Muscle of arm (tissue), 12 donors: Measurements from ENCODE around the gene SPACA4. TPM values are rescaled to one million over a fixed set of nuclear protein-coding genes. Genes with fewer than 3 reads are reported as not detected.

Experiments
- DNase-seq: peaks from one replicate; pipeline ENCODE4 v3.0.0-alpha.2; 2013
- polyA plus RNA-seq, 12 donors: library from polyadenylated mRNA; unstranded; fragments of 120-200 nt; gene quantifications; one replicate each; pipeline ENCODE4 v1.2.1, GENCODE V29; 2013; ENCODE audit not compliant: insufficient read length in 12 of 12

The SPACA4 gene
- polyA plus RNA-seq, 12 donors = 0.57 TPM; not detected in 11

DNA sequence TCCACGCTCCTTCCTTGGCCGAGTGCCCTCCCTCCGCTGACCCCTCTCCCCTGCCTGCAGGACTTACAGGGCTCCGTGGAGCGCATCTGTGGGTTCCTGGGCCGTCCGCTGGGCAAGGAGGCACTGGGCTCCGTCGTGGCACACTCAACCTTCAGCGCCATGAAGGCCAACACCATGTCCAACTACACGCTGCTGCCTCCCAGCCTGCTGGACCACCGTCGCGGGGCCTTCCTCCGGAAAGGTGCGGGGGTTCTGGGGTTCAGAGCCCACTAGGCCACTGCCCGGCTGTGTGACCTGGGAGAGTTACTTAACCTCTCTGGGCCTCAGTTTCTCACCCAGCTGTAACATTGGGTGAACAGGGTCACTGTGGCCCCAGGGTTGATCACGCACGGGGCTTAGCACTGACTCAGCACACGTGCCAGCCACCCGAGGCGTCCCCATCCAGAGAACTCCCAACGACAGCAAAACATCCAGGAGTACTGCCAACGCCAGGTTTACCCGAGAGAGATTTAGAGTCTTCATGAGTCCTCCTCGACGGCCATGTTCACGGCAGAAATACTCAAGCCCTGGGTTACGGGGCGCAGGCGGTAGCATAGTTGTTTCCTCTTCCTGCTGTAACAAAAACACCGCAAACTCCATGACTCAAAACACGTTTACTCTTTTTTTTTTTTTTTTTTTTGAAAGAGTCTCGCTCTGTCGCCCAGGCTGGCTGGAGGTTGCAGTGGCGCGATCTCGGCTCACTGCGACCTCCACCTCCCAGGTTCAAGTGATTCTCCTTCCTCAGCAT lies 9.7 kb upstream of the SPACA4 start:
- no peak for DNase-seq

DNA sequence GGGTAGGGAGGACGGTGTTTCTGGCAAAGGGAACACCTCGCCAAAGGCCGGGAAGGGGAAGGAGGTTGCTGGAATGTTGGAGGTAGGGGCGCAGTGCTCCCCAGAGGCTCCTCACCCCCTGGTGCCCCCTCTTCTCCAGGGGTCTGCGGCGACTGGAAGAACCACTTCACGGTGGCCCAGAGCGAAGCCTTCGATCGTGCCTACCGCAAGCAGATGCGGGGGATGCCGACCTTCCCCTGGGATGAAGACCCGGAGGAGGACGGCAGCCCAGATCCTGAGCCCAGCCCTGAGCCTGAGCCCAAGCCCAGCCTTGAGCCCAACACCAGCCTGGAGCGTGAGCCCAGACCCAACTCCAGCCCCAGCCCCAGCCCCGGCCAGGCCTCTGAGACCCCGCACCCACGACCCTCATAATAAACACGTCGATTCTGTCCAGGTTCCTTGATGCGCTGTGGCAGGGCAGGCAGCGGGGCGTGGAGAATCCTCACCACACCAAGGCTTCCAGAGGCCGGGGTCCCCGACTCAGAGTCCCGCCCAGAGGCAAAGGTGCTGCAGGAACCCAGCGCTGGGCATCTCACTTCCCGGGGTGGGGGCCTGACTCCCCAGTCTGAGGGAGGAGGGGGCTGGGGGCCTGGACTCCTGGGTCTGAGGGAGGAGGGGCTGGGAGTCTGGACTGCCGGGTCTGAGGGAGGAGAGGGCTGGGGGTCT lies 7.4 kb upstream of the SPACA4 start:
- DNase-seq = no peak

DNA sequence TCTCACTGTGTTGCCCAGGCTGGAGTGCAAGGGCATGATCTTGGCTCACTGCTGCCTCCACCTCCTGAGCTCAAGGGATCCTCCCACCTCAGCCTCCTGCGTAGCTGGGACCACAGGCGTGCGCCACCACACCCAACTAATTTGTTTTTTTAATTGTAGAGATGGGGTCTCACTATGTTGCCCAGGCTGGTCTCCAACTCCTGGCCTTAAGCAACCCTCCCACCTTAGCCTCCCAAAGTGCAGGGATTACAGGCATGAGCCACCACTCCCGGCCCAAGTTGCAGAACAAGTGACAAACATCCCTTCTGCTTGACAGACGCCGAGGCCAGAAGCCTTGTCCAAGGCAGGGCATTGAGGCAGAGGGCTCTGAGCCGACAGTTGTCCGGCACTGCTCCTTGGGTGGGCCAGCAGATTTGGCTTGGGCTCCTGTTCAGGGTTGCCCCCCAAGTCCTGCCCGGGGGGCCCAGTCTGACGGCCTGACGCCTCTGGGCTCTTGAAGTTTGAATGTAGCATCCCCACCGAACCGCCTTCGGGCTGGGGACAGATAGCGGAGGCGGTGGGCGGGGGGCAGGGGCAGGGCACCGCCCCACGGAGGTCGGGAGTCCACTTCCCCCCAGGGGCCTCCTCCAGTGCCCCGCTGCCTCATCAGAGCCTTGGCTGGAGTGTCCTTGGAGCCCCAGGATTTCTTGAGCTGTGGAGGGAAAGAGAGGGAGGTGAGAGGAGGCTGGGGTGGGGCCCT lies 5.7 kb upstream of the SPACA4 start:
- DNase-seq = no peak

DNA sequence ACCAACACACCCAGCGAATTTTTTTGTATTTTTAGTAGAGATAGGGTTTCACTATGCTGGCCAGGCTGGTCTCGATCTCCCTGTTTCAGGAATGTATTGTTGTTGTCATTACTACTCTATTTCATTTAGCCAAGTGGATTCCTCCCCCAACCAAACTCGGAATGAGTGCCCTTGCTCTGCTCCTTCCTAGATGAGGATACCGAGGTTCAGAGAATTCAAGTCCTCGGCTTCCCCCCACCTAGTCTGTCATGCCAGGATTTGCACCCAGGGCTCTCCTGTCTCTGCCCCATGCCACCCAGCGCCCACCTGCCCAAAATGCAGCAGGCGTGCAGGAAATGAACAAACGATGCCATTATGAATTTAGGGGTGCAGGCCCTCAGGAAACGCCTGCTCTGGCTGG lies 3.5 kb upstream of the SPACA4 start:
- no peak for DNase-seq

DNA sequence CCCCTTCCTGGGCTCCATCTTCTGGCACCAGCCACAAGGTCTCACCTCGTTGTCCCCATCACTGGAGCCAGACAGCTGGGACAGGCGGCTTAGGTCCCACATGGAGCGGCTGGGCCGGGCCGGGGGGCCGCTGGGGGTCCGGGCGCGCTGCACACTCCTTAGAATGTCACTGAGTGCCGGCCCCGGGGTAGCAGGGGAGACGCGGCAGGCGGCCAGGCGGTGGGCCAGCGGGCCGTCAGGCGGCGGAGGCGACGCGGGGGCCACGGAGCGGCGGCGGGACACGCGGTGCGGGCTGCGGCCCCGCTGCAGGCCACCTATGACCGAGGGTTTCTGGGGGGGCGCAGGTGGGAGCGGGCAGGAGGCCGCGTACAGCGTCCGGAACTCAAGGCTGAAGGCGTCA lies 3.1 kb upstream of the SPACA4 start:
- no peak for DNase-seq

DNA sequence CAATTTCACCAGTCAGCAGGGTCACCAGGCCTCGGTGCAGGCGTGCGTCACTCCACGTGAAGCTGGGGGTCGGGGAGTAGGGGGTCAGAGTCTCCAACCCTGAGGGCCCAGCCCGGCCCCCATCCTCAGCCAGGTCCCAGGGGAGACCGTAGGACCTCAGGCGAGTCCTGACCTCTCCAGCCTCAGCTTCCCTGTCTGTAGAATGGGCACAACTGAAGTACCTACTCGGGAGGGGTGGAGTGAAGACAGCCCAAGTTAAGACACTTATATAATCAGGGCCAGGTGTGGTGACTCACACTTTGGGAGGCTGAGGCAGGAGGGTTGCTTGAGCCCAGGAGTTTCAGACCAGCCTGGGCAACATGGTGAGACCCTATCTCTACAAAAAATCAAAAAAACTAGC lies 2.7 kb upstream of the SPACA4 start:
- no peak for DNase-seq

DNA sequence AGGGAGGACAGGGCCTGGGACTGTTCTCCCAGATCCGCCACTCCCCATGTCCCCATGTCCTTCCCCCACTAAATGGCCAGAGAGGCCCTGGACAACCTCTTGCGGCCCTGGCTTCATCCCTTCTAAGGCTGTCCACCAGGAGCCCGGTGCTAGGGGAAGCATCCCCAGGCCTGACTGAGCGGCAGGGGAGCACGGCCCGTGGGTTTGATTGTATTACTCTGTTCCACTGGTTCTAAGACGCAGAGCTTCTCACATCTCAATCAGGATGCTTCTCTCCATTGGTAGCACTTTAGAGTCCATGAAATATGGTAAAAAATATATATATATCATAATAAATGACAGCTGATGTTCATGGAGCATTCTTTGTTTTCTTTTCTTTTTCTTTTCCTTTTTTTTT lies 815 bp downstream of the SPACA4 start:
- no peak for DNase-seq

DNA sequence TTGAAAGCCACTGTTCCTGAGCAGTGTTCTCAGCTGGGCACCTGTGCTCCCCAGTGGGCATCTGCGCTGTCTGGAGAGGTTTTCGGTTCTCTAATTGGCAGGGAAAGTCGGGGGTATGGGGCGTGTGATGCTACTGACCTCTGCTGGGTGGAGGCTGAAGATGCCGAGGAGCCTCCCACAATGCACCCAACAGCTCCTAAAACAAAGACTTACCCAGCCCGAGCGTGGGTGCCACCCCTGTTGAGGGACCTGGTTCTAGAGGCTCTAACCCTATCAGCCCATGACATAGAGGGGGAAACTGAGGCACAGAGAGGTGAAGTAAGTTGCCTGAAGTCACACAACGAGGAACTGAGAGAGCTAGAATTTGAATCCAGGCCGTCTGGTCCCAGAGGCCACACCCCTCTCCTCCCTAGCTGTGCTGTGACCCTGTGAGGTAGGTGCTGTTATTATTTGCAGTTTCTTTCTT lies 2.3 kb downstream of the SPACA4 start:
- no peak for DNase-seq

DNA sequence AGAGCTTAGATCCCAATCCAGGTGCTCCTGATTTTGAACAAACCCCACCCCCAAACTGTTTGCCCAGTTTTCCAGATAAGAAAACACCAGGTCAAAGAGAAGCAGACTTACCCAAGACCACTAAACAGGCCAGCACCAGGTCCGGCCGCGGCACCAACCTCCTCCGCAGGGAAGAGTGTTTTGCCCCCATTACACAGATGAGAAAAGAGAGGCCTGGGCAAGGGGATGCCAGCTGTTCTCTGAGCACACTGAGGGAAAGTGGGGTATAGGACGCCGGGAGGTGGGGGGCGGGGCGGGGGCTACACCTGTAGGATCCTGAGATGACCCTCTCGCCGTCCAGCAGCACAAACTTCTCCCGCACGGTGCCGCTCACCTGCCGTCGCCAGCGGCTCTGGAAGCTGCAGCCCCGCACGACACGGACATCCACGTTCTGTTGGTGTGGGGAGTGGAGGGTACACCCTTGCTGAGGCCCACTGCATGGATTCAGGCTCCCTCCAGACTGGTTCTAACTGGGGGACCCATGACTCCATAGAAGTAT lies 3.1 kb downstream of the SPACA4 start:
- DNase-seq = no peak

DNA sequence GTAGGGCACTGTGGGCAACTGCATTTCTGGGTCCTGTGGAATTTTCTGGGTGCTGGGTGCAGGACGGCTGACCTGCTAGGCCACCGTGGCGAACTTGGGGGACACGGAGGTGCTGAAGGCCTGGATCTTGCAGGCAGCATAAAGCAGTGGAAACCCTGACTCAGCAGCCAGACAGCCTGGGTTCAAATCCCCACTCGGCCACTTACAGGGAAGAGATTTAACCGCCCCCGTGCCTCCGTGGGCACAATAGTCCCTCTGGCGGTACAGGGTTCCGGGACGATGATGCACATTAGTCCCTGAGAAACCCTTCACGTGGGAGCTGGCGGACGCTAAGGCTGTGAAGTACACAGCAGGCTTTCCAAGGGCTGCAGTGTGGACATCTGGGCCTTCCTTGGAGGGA lies 5.3 kb downstream of the SPACA4 start:
- no peak for DNase-seq

DNA sequence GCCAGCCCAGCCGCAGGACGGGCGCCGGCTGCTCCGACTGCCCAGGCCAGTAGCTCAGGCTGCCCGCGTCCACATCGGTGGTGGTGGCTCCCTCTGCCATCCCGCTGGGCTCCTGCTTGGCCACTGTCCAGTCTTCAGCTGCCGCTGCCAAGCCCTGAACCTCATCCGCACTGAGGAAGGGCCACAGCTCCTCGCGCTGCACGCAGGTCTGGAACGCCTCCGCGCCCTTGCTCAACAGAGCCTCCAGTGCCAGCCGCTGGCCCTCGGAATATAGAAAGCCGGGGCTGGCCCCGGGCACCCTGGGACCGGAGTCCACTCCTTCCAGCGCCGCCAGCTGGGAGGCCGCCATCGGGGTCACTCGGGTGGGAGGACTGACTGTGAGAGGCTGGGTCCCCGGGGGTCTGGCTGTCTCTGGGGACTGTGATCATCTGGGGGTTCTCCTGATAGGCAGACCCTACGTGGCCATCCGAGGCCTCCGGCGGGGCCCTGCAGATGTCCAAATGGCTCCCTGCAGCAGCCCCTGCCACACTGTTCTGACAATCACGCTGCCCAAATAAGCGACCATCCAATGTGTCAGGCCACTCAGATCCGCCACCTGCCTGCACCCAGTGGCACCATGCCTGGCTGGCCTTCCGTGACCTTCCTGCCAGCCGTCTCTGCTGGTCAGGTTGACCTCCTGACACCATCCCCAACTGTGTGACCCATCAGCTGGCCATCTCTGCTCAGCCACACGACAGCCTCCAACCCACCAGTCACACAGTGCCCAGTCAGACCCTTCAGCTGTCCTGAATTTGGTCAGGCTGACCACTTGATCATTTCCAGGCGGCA lies 6.7 kb downstream of the SPACA4 start:
- DNase-seq = no peak

DNA sequence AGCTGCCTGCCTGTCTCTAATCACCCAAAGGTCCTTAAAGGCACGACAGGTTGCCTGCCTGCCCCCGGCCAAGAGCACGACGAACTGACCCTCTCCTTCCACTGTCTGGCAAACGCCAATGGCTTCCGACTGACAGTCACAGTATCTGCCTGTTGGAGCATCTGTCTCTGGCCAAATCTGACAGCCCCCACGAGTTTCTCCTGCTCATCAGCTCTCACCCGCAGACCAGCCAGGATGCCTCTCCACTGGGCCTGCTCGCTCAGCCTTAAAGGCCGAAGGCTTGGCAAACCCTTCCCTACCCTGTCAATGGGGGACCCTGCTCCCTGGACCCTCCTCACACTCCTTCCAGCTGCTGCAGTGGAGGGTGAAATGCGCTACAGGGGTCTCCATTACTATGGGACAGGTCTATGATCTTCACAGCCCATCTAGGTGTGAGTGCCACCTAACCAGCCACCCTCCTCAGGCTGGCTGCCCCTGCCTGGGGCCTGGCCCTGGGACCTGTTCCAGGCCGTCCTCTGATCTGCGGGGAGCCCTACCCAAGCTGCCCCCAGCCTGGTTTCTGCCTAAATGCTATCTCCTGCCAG lies 7.4 kb downstream of the SPACA4 start:
- no peak for DNase-seq

DNA sequence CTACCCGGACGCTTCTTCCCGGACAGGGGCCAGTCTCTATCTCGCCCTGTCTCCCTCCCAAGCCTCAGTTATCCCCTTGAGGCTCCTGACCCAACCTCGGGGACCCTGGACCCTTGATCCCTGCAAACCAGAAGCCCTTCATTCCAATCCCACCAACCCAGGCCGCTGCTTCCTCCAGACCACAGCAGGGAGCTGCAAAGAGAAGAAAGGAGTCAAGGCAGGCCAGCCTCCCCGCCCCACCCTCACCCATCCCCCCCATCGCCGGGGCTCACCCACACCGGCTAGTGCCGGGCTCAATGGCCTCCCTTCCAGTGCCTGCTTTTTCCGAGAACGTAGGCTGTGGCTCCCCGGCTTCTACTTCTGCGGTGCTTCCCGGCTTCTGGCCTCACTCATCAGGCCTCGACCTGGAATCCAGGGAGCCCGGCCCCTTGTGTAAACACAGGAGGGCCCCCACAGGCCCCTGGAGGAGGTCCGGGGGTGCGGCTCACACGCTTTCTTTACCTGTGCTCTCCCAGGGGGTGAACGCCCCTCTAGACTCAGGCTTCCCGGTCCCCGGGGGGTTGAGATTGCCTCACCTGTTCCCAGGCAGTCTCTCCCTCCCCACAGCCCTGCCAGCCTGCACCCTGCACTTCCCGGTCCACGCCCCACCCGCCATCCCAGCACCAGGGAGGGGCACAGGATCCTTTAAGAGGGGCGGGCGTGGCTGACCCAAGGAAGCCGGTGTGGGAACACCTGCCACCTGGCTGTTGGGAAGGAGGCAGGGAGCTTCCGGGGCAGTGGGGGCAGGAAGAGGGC lies 8.1 kb downstream of the SPACA4 start, which contains the start of gene FAM83E:
FAM83E (minus strand) TSS at position 641 of the 795 bp plus-strand sequence. CDS start 1,704 bp downstream, outside the sequence.
- DNase-seq = no peak

DNA sequence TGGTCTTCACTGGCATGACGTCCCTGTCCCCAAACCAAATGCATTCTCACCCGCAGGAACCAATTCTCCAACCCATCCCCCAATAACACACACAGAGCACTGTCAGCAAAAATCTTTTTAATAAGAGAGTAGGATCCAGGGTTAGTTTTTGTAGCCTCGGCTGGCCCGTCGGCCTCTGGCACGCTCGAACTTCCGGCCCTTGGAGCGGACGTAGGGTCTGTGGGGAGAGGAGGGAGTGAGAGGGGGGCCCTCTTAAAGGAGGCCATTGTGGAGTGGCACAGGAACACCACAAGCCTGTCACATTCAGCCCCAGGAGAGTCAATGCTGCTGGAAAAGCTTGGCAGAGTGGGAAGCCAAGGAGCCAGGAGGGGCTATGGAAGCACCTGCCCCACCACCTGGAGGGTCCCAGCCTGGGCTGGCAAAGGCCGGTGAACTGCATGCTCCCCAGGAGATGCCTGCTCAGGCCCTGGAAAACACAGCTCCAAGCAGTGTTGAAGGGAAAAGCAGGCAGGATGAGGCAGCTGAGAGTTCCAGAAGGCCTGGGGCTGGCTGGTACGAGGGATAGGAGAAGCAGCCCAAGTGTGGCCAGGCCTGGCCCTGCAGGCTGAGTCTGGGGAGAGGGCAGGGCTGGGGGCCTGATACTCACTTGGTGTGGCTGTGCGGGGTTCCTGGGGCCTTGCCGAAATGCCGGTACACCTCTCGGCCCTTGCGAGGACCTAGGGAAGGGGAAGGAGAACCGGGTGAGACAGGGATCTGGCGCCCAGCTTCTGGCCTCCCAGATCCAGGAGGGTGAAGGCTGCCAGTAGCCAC lies 8.9 kb downstream of the SPACA4 start:
- no peak for DNase-seq

DNA sequence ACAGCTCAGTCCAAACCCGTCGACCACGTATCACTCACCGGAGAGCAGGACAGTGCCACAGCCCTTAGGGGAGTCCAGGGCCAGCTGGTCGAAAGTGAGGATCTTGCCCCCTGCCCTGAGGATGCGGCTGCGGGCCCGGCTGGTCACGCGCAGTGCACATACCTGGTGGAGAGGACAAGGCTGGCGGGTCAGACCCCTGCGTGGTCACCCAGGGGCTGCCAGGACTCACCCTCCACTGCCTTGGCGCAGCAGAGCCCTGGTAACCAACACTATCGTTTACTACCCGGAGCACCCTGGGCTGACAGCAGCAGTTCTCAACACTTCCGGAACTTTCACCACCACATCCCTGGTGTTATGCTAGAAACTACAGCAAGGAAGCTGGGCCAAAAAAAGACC lies 9.5 kb downstream of the SPACA4 start:
- no peak for DNase-seq

DNA sequence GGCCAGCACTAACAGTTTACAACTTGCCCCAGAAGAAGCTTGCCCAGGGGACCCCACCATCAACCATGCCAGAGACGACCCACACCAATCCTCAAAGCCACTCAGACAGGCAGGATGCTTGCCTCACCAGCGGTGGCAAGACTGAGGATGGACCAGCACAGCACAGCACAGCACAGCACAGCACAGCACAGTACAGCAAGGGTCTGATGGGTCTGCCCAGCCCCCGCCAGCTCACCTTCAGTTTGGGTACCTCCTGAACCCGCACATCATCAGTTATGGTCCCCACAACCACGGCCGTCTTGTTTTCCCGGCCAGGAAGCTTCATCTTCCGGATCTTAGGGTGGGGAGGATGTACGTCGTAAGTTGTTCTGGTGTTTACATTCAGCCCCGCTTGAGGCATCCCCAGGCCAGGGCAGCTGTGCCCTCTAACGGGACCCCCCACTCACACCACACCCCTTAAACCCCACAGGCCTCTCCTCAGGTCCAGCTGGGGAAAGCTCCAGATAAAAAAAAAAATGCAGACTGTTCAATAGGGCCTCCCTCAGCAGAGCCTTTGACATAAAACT lies 10.0 kb downstream of the SPACA4 start:
- DNase-seq = no peak

DNA sequence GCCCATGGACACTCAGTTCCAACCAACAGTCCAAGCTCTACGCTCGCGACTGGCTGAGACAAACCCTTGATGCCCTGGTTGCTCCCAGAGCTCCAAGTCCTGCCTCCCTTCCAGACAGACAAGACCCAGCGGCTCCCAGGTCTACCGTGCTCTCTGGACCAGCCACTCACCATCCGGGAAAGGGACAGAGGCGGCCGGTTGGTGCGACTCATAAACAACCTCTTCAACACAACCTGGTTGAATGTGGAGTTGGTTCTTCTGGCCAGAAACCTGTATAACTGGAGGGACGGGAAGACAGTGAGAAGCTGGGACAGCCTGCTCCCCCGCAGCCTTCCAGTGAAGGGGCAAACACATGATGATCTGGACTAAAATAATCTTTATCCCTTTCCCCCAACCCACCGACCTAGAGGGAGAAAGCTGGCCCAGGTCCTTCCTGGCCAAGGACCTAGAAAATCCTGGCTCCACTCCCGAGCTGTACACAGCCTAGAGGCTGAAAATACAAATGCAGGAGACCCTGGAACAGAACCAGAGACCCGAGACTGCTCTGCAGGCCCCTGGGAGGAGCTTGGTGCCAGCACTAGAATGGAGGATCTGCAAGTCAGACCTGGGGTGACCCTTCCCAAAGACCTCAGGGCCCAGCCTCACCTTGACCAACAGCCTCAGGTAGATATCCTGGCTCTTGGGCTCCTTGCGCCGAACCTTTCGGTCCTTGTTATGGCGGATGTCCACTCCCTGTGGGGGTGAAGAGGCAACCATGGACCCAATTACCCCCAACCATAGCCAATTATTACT lies 10.8 kb downstream of the SPACA4 start:
- DNase-seq = no peak
